Nephron (organoid): Measurements from ENCODE around the gene PQBP1.

ENCODE experiments used
- H3K27ac Mint-ChIP-seq, 3 experiments: 2 replicates each; pipeline ENCODE4 v1.8.0; 2020; ENCODE audit warnings: mixed read lengths in 3 of 3, mild to moderate bottlenecking in 2 of 3, moderate library complexity in 1 of 3
- H3K27me3 Mint-ChIP-seq: 2 replicates; pipeline ENCODE4 v1.8.0; 2021; ENCODE audit warnings: low read depth, mild to moderate bottlenecking, moderate library complexity, mixed read lengths
- H3K36me3 Mint-ChIP-seq: 2 replicates; pipeline ENCODE4 v1.8.0; 2020; ENCODE audit warnings: low read depth, mixed read lengths
- H3K4me1 Mint-ChIP-seq: 2 replicates; pipeline ENCODE4 v1.8.0; 2020; ENCODE audit warnings: mixed read lengths
- H3K4me3 Mint-ChIP-seq, 3 experiments: 2 replicates each; pipeline ENCODE4 v1.8.0; 2020; ENCODE audit warnings: mild to moderate bottlenecking in 3 of 3, mixed read lengths in 3 of 3, moderate library complexity in 2 of 3
- H3K9me3 Mint-ChIP-seq: 2 replicates; pipeline ENCODE4 v1.8.0; 2020; ENCODE audit warnings: mixed read lengths
- TF ChIP-seq, protein P1 (sequence below), 3 experiments: fragments of 200-600 bp; sonication (generic); IDR thresholded peaks; one replicate each; pipeline ENCODE4 v1.5.0; 2021; ENCODE audit warnings: antibody characterized with exemption in 3 of 3; ENCODE audit not compliant: unreplicated experiment in 3 of 3

The PQBP1 gene

DNA sequence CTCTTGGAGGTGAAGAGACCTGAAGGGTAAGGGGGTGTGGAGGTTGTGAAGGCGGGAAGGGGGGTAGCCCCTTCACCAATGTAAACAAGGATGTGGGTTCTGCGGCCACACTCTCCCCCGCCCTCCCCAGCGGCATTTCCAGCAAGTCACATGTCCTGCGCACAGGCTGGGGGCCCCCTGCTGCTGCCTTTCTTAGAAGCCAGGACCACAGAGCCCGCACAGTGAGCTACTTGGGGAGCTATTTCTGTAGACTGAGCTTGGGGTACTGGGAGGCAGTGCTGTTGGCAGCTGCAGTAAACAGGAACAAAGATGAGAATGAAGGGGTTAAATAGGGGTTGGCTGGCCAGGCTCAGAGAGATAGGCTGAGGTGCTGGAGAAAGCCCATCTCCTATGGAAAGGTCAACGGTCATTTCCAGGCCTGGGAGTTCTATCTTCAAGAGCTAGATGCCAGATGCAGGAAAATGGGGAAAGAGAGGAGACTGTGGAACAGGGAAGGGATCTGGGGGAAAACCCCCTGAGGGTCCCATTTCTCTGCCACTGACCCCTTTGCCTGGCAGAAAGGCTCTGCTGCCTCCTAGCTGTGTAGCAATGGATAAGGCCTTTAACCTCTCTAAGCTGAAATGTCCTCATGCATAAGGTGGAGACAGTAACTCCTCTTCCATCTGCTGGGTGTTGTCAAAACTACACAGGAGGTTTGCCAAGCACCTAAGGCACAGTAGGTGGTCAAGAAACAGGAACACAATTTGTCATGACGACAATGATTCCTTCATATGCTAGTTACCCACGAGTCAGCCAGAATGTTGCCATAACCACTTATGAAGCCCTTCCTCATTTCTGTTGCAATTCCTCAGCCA, 39.6 kb downstream of the PQBP1 start:
- peaks cover 13% of the 10 kb centered on the region for H3K9me3 Mint-ChIP-seq
- H3K27ac Mint-ChIP-seq, result no peak overlapping the region
- TF ChIP-seq, protein P1, sequence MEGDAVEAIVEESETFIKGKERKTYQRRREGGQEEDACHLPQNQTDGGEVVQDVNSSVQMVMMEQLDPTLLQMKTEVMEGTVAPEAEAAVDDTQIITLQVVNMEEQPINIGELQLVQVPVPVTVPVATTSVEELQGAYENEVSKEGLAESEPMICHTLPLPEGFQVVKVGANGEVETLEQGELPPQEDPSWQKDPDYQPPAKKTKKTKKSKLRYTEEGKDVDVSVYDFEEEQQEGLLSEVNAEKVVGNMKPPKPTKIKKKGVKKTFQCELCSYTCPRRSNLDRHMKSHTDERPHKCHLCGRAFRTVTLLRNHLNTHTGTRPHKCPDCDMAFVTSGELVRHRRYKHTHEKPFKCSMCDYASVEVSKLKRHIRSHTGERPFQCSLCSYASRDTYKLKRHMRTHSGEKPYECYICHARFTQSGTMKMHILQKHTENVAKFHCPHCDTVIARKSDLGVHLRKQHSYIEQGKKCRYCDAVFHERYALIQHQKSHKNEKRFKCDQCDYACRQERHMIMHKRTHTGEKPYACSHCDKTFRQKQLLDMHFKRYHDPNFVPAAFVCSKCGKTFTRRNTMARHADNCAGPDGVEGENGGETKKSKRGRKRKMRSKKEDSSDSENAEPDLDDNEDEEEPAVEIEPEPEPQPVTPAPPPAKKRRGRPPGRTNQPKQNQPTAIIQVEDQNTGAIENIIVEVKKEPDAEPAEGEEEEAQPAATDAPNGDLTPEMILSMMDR (IDR thresholded peaks at IDR 0.05; ENCODE audit: unreplicated experiment in 3 of 3), result no peak
- H3K27me3 Mint-ChIP-seq, result no peaks in the 10 kb centered on the region
- peaks cover 7% of the 10 kb centered on the region for H3K4me1 Mint-ChIP-seq
- H3K4me3 Mint-ChIP-seq, result no peak overlapping the region
- peaks cover 39% of the 10 kb centered on the region for H3K36me3 Mint-ChIP-seq

DNA sequence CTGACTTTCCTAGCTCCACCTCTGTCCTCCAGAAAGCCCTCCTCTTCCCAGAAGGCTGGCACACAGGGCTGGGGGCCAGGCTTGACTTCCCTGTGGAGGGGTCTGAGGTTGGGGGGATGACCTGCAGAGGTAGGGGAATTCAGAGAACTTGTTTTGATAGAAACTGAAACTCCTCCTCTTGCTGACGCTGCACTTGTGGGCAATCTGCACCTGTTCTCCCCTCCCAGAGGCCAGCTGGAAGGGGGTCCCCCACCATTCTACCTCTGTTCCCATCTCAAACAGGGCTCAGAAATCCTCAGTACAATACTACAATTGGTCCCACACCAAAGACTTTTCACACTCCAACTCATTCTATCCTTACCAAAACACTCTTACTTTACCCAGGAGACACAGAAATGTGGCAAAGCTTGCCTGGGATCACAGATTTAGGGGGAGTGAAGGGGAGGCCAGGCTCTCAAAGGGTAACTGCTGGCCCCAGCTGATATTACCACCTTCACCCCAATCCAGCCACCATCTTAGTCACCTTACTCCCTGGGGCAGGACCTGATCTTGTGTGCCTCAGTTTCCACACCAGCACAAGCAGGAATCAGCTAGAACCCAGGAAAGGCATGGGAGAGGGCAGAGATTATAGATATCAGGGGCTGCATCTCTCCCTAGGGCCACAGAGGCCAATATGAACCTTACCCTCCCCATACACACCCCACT, 41.1 kb downstream of the PQBP1 start:
- Mint-ChIP-seq H3K27me3 (no peaks in the 10 kb centered on the region), H3K4me3 (no peak overlapping the region), H3K9me3 (peaks cover 9% of the 10 kb centered on the region), H3K36me3 (peaks cover 40% of the 10 kb centered on the region), H3K27ac (peak overlapping the region in 1 of 3 experiments; percentile 2), H3K4me1 (peaks cover 7% of the 10 kb centered on the region)
- TF ChIP-seq, protein P1 (IDR thresholded peaks at IDR 0.05; ENCODE audit: unreplicated experiment in 3 of 3), result no peak

DNA sequence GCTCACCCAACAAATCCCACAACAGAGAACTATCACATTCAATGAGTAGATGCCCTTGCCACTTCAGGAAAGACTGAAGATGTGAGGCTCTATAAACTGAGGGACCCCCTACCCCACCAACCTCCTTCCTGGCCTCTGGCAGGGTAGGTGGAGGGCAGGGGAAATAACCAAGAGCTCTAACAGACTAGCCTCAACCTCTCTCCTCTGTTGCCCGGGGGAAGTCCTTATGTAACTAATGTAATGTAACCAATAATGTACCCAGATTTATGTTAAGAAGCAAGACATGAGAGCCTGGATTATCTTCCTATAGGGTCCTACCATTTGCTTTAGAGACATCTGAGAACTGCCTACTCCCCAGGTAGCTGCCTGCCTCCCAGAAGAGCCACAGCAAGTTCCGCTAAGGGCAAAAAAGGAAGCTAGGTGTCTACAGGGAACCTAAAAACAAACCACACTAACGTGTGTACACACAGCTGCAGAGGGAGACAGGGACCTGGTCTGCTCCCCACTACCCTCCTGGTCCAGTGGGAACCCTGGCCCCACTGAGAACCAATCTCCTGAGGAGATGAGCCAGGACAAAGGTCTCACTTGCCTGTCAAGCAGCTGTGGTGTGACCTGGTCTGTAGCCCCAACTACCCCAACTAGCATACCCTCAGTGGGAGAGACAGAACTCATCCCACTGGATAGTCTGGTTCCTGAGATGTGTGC, 41.9 kb downstream of the PQBP1 start:
- Mint-ChIP-seq H3K4me3 (no peak overlapping the region), H3K36me3 (peaks cover 32% of the 10 kb centered on the region), H3K9me3 (peaks cover 5% of the 10 kb centered on the region), H3K27me3 (no peaks in the 10 kb centered on the region), H3K4me1 (peaks cover 7% of the 10 kb centered on the region), H3K27ac (no peak overlapping the region)
- TF ChIP-seq, protein P1 (IDR thresholded peaks at IDR 0.05; ENCODE audit: unreplicated experiment in 3 of 3), result no peak

DNA sequence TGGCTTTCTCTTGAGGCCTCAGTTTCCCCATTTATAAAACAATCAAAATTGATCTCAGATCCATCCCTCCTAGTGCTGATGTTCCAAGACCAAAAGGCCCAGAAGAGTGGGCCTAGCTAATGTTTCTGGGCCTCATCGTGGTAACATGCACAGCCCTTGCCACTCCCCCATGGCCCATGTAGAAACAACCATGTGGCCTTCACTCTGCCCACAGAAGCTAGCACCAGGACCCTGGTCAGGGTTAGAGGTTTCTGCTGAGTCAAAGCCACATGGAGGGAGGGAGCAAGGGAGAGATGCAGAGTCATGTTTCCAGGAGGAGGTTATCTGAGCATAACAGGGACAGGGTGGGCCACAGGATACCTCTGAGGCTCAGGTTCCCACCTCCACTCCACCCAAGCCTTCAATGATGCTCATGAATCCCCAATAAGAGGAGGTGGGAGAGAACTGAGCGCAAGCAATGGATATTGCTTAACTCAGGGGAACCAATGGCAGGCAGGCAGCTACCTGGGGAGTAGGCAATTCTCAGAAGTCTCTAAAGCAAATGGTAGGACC, 42.8 kb downstream of the PQBP1 start:
- H3K9me3 Mint-ChIP-seq, result peaks cover 5% of the 10 kb centered on the region
- H3K4me1 Mint-ChIP-seq, result peaks cover 7% of the 10 kb centered on the region
- no peak overlapping the region for H3K27ac Mint-ChIP-seq
- TF ChIP-seq, protein P1 (IDR thresholded peaks at IDR 0.05; ENCODE audit: unreplicated experiment in 3 of 3), result no peak
- H3K4me3 Mint-ChIP-seq, result no peak overlapping the region
- H3K36me3 Mint-ChIP-seq, result peaks cover 24% of the 10 kb centered on the region
- H3K27me3 Mint-ChIP-seq, result no peaks in the 10 kb centered on the region

DNA sequence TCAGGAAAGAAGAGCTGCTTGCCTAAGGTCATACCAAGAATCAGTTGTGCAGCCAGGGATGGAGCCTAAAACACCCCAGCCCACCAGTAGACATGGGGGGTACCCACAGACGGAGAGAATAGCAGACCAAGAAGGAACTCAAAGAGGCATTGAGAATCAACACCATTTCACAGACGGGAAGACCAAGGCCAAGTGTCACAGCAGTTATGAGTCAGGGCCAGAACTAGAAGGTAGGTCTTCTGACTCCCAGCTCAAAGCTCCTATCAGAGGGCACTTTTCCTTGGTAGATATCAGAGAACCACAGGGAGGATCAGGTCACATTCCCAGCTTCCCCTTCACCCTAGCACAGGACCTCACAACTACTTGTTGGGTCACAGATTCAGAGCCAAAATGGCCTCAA, 45.2 kb downstream of the PQBP1 start:
- Mint-ChIP-seq H3K9me3 (peaks cover 9% of the 10 kb centered on the region), H3K4me1 (peaks cover 7% of the 10 kb centered on the region), H3K27me3 (no peaks in the 10 kb centered on the region), H3K36me3 (peaks cover 19% of the 10 kb centered on the region), H3K4me3 (no peak overlapping the region), H3K27ac (no peak overlapping the region)
- TF ChIP-seq, protein P1 (IDR thresholded peaks at IDR 0.05; ENCODE audit: unreplicated experiment in 3 of 3), result no peak
